GM12874 (cell line): ENCODE results near the gene IGSF21.

Source experiments
- CTCF ChIP-seq: IDR thresholded peaks from 2 replicates; pipeline ENCODE4 v1.5.1; 2011; ENCODE audit warnings: low read depth, mild to moderate bottlenecking, control low read depth, low read length, moderate library complexity; ENCODE audit not compliant: insufficient read depth

IGSF21 gene

GRCh38 chr1:18336801-18337200 is 229.2 kb downstream of the IGSF21 start:
- TF ChIP-seq CTCF: no peak

GRCh38 chr1:18337757-18338156 is 230.2 kb downstream of the IGSF21 start:
- no peak for TF ChIP-seq CTCF

GRCh38 chr1:18339161-18339560 is 231.6 kb downstream of the IGSF21 start:
- no peak for TF ChIP-seq CTCF

GRCh38 chr1:18340158-18340764 is 232.7 kb downstream of the IGSF21 start:
- TF ChIP-seq CTCF: no peak

- no peak for TF ChIP-seq CTCF
Measured at GRCh38 chr1:18340787-18341186, 233.2 kb downstream of the IGSF21 start.

GRCh38 chr1:18341291-18342069 is 233.9 kb downstream of the IGSF21 start:
- no peak for TF ChIP-seq CTCF

GRCh38 chr1:18342744-18343143 is 235.1 kb downstream of the IGSF21 start:
- no peak for TF ChIP-seq CTCF
